GM21526 (cell line): ENCODE results near the gene FARP1.

Source experiments
- ATAC-seq: cut with Tn5 transposase; IDR thresholded peaks from one replicate; pipeline ENCODE4 v1.9.1; 2021; ENCODE audit warnings: moderate library complexity; ENCODE audit not compliant: unreplicated experiment, low FRiP score

The FARP1 gene

DNA sequence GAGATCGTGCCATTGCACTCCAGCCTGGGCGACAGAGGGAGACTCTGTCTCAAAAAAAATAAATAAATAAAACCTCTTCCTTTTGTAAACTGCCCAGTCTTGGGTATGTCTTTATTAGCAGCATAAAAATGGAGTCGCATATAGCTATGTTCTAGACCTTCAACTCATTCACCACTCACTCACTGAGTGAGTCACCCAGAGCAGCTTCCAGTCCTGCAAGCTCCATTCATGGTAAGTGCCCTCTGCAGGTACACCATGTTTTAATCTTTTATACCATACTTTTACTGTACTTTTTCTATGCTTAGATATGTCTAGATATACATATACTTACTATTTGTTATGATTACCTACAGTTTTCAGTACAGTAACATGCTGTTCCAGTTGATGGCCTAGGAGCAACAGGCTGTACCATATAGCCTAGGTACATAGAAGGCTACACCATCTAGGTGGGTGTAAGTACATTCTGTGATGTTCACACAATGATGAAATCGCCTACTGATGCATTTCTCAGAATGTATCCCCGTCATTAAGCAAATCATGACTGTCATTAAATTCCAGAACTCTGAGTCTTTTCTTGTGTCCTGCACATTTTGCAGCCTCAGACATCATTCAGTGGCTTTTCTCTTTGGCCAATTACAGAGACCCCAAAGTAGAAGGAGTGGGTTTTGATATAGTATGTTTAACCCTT is 13.7 kb upstream of the FARP1 start:
- ATAC-seq = no peak

DNA sequence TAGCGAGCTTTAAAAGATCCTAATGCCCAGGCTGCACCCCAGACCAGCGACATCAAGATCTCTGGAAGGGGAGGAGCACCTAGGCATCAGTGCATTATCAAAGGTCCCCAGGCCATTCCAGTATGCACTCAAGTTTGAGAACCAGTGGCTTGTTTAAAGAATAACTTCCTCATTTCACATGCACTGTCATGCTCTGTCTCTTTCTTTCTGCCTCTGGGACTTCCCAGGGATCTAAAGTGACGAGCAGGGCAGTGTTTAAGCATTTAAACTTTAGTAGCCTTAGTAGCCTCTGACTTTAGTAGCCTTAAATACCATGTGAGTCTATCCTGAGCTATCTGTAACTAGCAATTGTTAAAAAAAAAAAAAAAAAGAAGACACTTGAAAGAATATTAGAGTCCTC is 8.9 kb upstream of the FARP1 start:
- peak; percentile 62 for ATAC-seq

DNA sequence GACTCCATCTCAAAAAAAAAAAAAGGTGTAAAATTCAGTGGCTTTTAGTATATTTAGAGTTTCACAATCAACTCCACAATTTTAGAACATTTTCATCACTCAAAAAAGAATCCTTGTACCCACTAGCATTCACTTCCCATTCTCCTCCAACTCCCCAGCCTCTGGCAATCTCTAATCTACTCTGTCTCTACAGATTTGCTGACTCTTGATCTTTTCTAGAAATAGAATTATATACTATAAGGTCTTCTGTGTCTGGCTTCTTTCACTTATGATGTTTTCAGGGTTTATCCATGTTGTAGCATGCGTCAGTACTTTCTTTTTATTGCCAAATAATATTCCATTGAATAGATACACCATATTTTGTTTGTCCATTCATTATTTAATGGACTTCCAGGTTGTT is 8.0 kb upstream of the FARP1 start:
- ATAC-seq = no peak

DNA sequence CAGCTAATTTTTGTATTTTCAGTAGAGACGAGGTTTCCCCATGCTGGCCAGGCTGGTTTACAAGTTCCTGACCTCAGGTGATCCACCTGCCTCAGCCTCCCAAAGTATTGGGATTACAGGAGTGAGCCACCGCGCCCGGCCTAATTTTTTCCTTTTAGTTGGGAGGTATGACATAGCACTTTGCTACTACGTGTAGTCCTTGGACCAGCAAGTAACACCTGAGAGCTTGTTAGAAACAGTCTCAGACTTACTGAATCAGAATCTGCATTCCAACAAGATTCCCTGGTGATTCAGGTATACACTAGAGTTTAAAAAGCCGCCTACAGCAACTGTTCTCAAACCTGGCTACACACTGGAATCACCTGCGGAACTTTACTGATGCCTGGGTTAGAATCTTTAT is 1.8 kb upstream of the FARP1 start:
- no peak for ATAC-seq

DNA sequence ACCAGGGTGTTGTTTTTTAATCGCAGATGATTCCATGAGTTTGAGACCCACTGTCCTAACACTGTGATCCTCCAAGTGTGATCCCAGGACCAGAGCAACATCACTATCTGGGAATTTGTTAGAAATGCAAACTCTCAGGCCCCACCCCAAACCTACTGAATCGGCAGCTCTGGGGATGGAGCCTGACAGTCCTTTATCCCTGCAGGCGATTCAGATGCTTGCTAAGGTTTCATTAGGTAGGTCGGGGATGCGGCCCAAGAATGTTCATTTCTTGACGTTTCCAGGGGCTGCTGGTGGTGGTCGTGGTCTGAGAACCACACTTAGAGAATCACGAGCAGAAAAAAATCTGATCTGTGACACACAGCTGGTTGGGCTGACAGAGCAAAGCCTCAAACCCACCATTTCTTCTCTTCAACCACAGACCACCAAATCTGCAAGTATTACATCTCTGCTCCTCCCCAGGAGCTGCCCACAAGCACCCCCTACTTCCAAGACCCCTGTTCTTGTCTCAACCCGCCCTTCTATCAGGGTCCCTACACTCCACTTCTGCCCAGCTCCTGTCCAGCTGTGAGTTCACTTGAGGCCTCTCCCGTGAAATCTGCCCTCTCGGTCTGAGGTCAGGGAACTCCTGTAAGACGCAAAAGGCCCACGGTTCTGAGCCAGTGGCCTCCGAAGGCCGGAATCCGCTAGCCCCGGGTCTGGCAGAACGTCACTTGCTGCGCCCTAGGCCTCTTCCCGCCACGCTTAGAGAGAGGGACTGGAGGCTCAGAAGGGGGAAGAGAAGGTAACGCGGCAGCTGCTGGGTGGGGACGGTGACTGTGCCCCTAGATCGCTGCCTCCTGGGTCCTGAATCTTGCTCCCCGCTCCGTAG is 1.1 kb upstream of the FARP1 start:
- ATAC-seq = no peak

DNA sequence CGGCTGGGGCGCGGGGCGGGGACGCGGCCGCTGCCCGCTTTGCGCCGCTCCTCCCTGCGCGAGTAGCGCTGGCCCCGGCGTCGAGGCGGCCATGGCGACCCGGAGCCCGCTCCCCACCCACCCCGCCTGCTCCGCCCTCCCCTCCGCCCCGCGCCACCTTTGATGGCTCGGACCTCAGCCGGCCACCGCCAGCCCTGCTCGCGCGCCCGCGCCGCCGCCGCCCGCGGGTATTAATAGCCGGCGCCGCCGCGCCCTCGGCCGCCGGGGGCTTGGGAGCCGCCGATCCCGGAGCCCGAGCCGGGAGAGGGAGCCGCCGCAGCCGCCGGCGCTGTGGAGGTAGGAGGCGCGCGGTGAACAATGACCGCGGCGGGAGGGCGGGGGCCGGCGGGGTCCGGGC is 261 bp downstream of the FARP1 start:
- peak; percentile 26 for ATAC-seq

DNA sequence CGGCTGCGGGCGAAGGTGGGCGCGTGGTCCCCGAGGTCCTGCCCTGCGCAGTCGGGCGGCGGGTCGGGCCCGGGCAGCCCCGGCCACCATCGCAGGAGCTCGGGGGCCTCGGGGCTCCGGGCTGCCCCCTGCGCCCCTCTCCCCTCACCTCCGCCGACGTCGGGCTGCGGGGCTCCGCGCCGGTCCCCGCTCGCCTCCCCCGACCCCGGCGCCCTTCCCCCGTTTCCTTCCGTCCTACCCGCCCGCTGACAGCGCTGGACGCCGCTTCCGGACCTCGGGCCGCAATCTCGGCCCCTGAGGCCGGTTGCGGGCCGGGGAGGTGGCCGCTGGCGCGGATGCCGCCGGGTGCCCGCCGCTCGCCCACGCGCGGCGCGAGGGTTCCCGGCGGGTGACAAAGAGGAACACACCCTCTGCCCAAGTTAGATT is 720 bp downstream of the FARP1 start:
- no peak for ATAC-seq

DNA sequence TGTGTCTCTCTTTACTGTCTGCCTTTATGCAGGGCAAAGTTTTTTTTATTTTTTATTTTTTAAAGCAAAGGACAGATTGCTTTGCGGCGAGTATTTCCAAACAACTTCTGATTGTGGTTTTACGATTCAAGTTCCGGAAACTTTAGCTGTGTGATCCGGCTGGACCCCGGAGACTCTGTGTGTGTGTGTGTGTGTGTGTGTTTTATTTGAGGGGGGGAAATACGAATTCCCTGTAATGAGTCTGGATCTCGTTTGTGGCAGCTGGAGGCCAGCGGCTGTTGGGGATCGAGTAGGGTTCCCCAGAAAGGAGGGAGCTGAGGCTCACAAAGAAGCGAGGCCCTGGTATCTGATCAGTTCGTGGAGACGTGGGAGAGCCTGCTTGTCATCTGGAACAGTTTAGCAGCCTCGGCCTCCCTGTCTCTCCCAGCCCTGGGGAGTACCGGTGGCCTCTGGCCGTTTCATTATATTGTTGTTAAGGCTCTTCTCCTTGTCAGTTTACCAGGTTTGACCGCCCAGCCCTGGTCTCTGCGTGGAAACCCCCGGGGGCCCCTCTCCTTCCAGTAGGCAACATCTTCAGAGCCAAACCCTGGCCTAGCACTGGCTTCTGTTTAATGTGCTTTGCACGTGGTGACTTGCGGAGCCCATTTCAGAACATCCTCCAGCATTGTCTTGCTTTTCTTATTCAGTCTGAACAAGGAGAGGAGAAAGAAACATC is 1.3 kb downstream of the FARP1 start:
- ATAC-seq = no peak

DNA sequence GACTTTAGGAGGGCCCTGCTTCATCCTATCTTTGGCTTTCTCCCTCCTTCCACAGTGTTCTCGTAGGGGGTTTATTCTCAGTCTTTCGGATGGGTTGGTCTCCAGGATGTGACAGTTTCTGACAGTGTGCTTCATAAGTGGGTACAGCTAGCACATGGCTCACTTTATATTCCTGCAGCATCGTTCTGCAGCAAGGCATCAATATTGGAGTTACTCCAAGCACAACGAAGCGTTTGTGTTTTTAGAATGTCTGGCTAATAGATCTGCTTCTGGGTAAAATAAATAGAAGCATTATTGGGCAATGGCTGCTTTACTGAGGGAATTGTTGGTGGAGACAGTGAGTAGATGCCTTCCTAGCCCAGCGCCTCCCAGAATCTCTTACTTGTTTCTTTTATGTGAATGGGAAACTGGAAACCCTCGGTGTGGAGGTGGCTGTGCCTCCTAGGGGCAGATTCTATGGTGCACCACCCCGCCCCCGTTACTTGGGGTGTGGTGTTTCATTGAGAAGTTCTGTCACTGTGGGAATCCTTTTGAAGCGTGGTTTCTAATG is 2.0 kb downstream of the FARP1 start:
- ATAC-seq = no peak

DNA sequence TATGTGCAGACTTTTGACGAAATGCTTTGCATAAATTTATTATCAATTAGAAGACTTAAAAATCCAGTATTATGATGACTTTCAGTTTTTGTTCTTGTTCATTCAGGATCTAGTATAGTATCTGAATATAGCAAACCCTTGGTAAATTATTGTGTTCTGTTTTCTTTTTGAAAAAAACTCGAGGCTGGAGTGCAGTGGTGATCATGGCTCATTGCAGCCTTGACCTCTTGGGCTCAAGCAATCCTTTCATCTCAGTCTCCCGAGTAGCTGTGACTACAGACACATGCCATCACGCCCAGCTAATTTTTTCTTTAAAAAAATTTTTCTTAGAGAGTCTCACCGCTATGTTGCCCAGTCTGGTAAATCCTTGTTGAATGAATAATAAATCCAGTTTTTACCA is 4.6 kb downstream of the FARP1 start:
- ATAC-seq = no peak

DNA sequence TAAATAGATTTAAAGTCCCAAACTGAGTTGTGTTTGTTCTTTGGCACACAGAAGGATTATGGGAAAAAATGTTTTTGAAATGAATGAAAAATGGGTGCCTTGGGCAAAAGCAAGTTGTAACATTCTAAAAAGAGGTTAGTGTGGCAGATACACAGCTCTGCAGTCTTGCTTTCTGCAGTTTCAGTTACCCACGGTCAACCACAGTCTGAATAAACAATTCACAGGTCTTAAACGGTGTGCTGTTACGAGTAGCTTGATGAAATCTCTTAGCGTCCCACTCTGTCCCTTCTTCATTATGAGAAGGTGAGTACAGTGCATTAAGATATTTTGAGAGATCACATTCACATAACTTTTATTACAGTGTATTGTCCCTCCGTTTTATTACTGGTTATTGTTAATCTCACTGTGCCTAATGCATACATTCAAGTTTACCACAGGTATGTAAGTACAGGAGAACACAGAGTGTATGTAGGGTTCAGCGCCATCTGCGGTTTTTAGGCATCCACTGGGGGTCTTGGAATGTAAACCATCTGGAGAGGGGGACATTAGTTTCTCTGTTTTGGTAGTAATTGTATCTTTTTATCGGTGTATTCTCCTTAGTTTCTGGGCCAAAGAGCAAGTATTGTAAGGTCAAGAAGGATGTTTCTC is 8.1 kb downstream of the FARP1 start:
- ATAC-seq = no peak

DNA sequence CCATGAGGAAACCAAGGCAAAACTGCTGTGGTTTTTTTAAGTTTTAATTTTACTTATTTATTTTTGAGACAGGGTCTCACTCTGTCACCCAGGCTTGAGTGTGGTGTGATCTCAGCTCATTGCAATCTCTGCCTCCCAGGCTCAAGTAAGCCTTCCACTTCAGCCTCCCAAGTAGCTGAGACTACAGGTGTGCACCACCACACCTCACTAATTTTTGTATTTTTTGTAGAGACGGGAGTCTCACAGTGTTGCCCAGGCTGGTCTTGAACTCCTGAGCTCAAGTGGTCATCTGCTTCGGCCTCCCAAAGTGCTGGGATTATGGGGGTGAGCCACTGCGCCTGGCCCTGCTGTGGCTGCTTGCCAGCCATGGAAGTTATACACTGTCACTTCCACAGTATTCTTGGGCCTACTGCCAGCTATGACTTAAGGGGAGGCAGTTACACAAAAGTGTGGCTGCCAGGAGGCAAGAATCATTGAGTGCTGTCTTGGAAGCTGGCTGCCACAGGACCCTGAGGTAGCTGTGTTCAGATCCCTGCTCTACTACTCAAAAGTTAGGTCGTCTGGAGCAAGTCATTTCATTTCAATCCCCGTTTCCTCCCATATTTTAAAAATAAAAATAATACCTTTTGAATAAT is 12.7 kb downstream of the FARP1 start:
- ATAC-seq = no peak

DNA sequence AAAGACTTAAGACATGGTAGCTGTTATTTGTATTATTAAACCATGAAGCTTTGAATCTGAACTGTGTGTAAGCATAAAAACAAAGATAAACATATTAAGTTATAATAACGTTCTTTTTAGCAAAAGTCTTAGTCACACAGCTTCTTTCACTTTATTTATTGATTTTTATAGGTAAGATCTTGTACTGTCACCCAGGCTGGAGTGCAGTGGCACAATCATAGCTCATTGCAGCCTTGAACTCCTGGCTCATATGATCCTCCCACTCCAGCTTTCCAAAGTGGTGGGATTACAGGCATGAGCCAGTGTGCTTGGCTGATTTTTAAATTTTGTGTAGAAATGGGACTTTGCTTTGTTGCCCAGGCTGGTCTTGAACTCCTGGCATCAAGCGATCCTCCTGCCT is 13.4 kb downstream of the FARP1 start:
- ATAC-seq = no peak

DNA sequence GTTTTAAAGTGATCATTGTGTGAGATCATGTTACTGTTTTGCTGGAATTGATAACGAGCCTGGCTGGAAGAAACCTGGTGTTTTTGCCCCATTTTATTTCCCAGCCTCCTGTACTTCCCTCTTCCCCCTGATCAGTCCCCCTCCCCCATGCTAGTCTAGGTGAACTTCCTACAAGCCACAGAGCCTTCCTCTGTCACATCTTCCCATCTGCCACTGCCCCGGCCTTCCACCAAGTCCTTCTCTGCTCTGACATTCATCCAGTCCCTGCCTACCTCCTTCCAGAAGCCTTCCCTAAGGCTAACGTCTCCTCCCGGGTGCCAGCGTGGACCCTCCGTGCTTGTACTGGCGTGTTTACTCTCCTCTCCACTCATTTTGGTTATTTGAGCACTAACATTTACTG is 14.3 kb downstream of the FARP1 start:
- no peak for ATAC-seq

DNA sequence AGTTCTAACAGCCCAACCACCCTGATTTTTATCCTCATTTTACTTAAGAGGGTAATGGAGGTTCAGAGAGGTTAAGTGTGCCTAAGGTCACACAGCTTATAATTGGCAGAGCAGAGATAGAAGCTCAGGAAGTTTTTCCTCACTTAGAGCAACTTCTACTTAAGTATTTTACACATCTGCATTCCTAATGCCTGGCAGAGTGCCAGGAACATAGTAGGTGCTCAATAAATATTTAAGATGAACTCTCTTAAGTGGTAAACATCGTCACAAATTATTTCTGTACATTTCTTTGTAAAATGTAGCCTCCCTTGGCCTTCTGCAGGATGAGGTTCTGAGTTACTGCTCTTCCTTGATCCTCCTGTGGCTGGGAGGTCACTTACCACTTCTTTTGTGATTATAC is 14.7 kb downstream of the FARP1 start:
- no peak for ATAC-seq

DNA sequence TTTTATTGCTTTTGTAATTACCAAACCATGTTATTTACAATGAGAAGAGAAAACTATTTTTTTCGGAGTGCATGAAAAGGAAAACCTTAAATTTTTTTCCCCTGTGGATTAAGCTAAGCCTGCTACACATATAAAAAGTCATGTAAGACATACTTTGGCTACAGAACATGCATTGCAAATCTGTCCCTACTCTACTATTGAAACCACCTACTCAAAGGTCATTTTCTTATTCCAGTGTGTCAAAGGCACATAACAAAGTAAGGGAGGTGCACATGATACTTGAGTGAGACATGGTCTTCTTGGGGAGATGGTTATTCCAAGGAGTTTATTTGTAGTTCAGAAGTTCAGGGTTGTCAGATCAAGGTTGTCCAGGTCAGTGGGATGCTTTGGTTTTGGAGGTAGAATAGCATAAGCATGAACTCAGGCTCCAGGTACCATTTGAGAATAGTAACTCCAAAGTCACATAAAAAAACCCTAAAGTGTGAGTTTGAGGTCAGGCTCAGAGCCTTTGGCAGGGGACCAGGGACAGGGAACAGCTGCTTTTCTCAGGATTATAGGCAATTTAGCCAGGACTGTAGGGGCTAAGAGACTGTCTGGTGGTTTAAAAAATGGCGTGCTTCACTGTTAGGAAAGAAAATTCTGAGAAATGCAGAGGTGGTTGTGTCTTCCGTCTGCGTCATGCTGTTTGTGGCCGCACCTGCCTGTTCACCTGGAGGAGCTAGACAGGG is 15.4 kb downstream of the FARP1 start:
- ATAC-seq = no peak

DNA sequence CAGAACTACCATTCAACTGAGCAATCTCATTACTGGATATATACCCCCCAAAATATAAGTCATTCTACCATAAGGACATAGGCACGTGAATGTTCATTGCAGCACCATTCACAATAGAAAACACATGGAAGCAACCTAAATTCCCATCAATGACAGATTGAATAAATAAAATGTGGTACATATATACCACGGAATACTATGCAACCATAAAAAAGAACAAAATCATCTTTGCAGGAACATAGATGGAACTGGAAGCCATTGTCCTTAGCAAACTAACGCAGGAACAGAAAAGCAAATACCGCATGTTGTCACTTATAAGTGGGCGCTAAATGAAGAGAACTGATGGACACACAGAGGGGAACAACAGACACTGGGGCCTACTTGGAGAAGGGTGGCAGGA is 20.0 kb downstream of the FARP1 start:
- ATAC-seq = no peak

DNA sequence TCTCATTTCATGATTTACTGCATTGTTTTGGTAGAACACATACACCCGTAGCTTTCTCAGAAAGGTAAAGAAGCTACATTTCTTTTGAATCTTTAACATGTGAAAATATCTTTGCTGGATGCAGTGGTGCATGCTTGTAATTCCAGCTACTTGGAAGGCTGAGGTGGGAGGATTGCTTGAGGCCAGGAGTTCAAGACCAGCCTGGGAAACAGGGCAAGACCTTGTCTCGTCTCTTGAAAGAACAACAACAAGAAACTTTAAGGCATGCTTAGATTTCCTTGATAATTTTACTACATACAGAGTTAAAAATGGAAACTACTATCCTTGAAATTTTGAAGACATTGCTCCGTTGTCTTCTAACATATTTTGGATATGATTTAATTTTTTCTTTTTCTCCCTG is 26.4 kb downstream of the FARP1 start:
- ATAC-seq = no peak

DNA sequence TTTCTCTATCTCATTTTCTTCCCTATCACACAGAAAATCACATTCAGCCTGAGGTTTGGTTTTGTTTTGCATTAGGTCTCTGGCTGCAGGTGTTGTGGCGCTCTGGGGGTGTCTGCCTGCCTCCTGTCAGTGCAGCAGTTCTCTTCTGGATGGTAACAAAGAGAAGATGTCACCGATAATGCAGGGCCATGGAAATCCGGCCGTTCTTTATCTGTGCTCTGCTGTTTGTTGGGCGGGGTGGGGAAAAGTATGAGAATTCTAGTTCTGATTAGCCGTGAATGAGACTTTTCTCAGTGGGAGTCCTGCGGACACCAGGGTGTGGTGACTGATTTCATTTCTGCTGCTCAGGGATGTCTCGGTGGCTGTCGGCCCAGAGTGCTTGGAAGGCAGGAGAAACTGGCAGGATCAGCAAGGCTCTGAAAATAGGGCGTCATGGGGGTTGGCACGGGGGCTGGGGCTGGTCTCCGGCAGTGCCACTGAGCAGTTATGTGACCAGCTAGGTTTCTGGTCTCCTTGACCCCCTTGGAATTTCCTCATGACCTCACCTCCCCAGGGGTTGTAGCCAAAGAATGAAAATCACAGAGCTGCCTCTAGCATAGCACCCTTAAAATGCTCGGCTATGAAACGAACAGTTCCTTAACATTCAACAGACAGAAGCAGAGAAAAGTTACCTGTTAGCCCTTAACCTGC is 29.2 kb downstream of the FARP1 start:
- ATAC-seq = no peak
